GM12878 (cell line): Measurements from ENCODE around the gene TMEM121B. TPM values are rescaled to one million over a fixed set of nuclear protein-coding genes. Genes with fewer than 3 reads are reported as not detected.

Source experiments
- ATAC-seq: fragments of 200-7000 bp; cut with Tn5 transposase; 3 replicates; pipeline ENCODE4 v1.9.1; 2020; ENCODE audit warnings: mild to moderate bottlenecking, moderate library complexity
- BruUV-seq: library from RNA; stranded (reverse); fragments of 400-500 nt; replicated peaks from 2 replicates; lab custom pipeline; 2021; lab: Mats Ljungman, UMichigan
- CTCF ChIA-PET: fragments of 300-600 bp; sonication (Branson Sonifier 250); formaldehyde crosslinking; extraction: SDS; loops from one replicate; lab custom pipeline; 2021; ENCODE audit warnings: inconsistent platforms; lab: Yijun Ruan, JAX
- POLR2A ChIA-PET: fragments of 350-600 bp; formaldehyde crosslinking; extraction: SDS; loops from one replicate; lab custom pipeline; 2021; ENCODE audit warnings: inconsistent platforms; lab: Charles Lee
- RAD21 ChIA-PET: fragments of 300-600 bp; sonication (Branson Sonifier 250); formaldehyde crosslinking; loops from one replicate; lab custom pipeline; 2023; ENCODE audit warnings: antibody characterized with exemption; ENCODE audit not compliant: unreplicated experiment; lab: Charles Lee
- SMC1A ChIA-PET: fragments of 300-600 bp; sonication (Branson Sonifier 250); formaldehyde crosslinking; loops from one replicate; lab custom pipeline; 2023; ENCODE audit not compliant: unreplicated experiment, uncharacterized antibody; lab: Charles Lee
- DNase-seq: peaks from one replicate; pipeline ENCODE4 v3.0.0-alpha.2; 2011; ENCODE audit warnings: low read depth, low spot score
- FAIRE-seq: peaks from 3 replicates; lab custom pipeline; 2011; peaks lifted over from hg19 to GRCh38; lab: Jason Lieb, UNC
- H2AFZ ChIP-seq: 2 replicates; pipeline ENCODE4 v1.6.0; 2011; ENCODE audit warnings: low read depth, low read length, control low read depth; ENCODE audit not compliant: control insufficient read depth
- H3K27ac ChIP-seq: 2 replicates; pipeline ENCODE4 v1.5.1; 2011; ENCODE audit warnings: control low read depth; ENCODE audit not compliant: control insufficient read depth, insufficient read depth
- H3K27me3 ChIP-seq, 2 experiments: replicated peaks in 1 of 2; 2 replicates each; pipeline versions ENCODE4 v1.6.0 to v1.6.1; 2011; ENCODE audit warnings: low read length in 1 of 2; ENCODE audit not compliant: control insufficient read depth in 2 of 2, insufficient read depth in 2 of 2
- H3K36me3 ChIP-seq, 2 experiments: 2 replicates each; pipeline ENCODE4 v1.5.1; 2011; ENCODE audit warnings: low read length in 1 of 2; ENCODE audit not compliant: control insufficient read depth in 2 of 2, insufficient read depth in 2 of 2
- H3K4me1 ChIP-seq: 2 replicates; pipeline ENCODE4 v1.6.1; 2011; ENCODE audit warnings: mild to moderate bottlenecking, low read length, moderate library complexity, mixed read lengths; ENCODE audit not compliant: control insufficient read depth, insufficient read depth
- H3K4me2 ChIP-seq: 2 replicates; pipeline ENCODE4 v1.6.0; 2011; ENCODE audit warnings: control low read depth; ENCODE audit not compliant: control insufficient read depth, insufficient read depth
- H3K4me3 ChIP-seq: fragments of 200-600 bp; sonication (generic); 2 replicates; pipeline ENCODE4 v1.5.1; 2016
- H3K79me2 ChIP-seq: 2 replicates; pipeline ENCODE4 v1.6.0; 2011; ENCODE audit warnings: low read length; ENCODE audit not compliant: control insufficient read depth, insufficient read depth
- H3K9ac ChIP-seq: 2 replicates; pipeline ENCODE4 v1.8.0; 2011; ENCODE audit warnings: low read length, control low read depth, mixed read lengths; ENCODE audit not compliant: control insufficient read depth, insufficient read depth
- H3K9me3 ChIP-seq: replicated peaks from 3 replicates; pipeline ENCODE4 v1.5.1; 2011; ENCODE audit warnings: mild to moderate bottlenecking, low read length; ENCODE audit not compliant: control insufficient read depth, insufficient read depth
- H4K20me1 ChIP-seq: 2 replicates; pipeline ENCODE4 v1.6.0; 2011; ENCODE audit not compliant: control insufficient read depth, insufficient read depth
- ATF7 ChIP-seq: fragments of 450-650 bp; IDR thresholded peaks from 2 replicates; pipeline ENCODE4 v1.6.1; 2016; ENCODE audit warnings: low read depth, mild to moderate bottlenecking
- ESRRA ChIP-seq: IDR thresholded peaks from 2 replicates; pipeline ENCODE4 v1.6.1; 2012; ENCODE audit warnings: mild to moderate bottlenecking, low read length, improper control_type of control experiment
- GABPA ChIP-seq: IDR thresholded peaks from 2 replicates; pipeline ENCODE4 v1.6.1; 2014; ENCODE audit warnings: antibody characterized with exemption, low read depth, mild to moderate bottlenecking, inconsistent platforms
- IKZF1 ChIP-seq: fragments of 450-650 bp; conservative IDR thresholded peaks from 2 replicates; pipeline ENCODE4 v1.6.1; 2017; ENCODE audit warnings: antibody characterized with exemption, mild to moderate bottlenecking
- IKZF2 ChIP-seq, 2 experiments: fragments of 450-650 bp; IDR thresholded peaks; 2 replicates each; pipeline ENCODE4 v1.6.1; 2017; ENCODE audit warnings: mild to moderate bottlenecking in 2 of 2, moderate library complexity in 2 of 2
- NBN ChIP-seq: fragments of 450-650 bp; IDR thresholded peaks from 2 replicates; pipeline ENCODE4 v1.6.1; 2016
- NRF1 ChIP-seq: conservative IDR thresholded peaks from 2 replicates; pipeline ENCODE4 v1.6.1; 2011; ENCODE audit warnings: mild to moderate bottlenecking, low read depth, low read length, improper control_type of control experiment
- RCOR1 ChIP-seq: conservative IDR thresholded peaks from 2 replicates; pipeline ENCODE4 v1.6.1; 2012; ENCODE audit warnings: low read depth, low read length, improper control_type of control experiment
- USF1 ChIP-seq: IDR thresholded peaks from 2 replicates; pipeline ENCODE4 v1.6.1; 2011; ENCODE audit warnings: borderline replicate concordance, low read depth, mild to moderate bottlenecking, moderate library complexity, mixed read lengths, low read length; ENCODE audit not compliant: insufficient read depth; ENCODE audit errors: extremely low read length
- WRNIP1 ChIP-seq: IDR thresholded peaks from 2 replicates; pipeline ENCODE4 v1.6.1; 2011; ENCODE audit warnings: low read depth, low read length, improper control_type of control experiment, borderline replicate concordance
- ZBTB4 ChIP-seq: fragments of 450-650 bp; formaldehyde crosslinking; IDR thresholded peaks from 2 replicates; pipeline ENCODE4 v1.4.0; 2022; ENCODE audit warnings: mild to moderate bottlenecking, moderate library complexity
- ZNF24 ChIP-seq: fragments of 450-650 bp; IDR thresholded peaks from 2 replicates; pipeline ENCODE4 v1.6.1; 2017; ENCODE audit warnings: antibody characterized with exemption, mild to moderate bottlenecking
- whole genome bisulfite sequencing: methylation state at CpG from one replicate; pipeline ENCODE4 v1.1.6; 2016; ENCODE audit warnings: low lambda C conversion rate; ENCODE audit not compliant: insufficient replicate concordance, insufficient coverage; ENCODE audit errors: missing lambda C conversion rate; 5-methylcytosine and 5-hydroxymethylcytosine counted together
- in situ Hi-C: fragments of 300-500 bp; cut with MboI; formaldehyde crosslinking; loops from 9 replicates; pipeline ENCODE4 v1.14.3; 2018; ENCODE audit warnings: mixed read lengths
- intact Hi-C: fragments of 100-400 bp; cut with micrococcal nuclease; formaldehyde crosslinking; loops from one replicate; pipeline ENCODE4 v1.14.2; 2022; ENCODE audit not compliant: unreplicated experiment
- polyA plus RNA-seq, 11 experiments: library from polyadenylated mRNA; depleted of rRNA in 4 of 11; unstranded in 6 of 11; stranded (reverse) in 5 of 11; fragments of >200 nt; fragmentation: Nextera tagmentation in 4 of 11; fragmentation: Illumina TruSeq in 1 of 11; extraction: Ambion mirVana in 4 of 11; extraction: Trizol in 1 of 11; gene quantifications; 1 replicate in 1 of 11; 2 replicates in 10 of 11; pipeline versions ENCODE4 v1.2.1 to v1.2.3, GENCODE V29; 2011 to 2016; ENCODE audit warnings: inconsistent platforms in 2 of 11, missing spikeins in 2 of 11, low read depth in 1 of 11
- total RNA-seq, 4 experiments: library from RNA; depleted of rRNA in 3 of 4; stranded (reverse); fragments of >200 nt in 3 of 4; fragmentation: Illumina TruSeq in 1 of 4; extraction: Trizol in 1 of 4; gene quantifications; 2 replicates each; pipeline versions ENCODE4 v1.2.1 to v1.2.3, GENCODE V29; 2013 to 2021
- TF ChIP-seq, protein P1 (sequence below): fragments of 450-650 bp; IDR thresholded peaks from 2 replicates; pipeline ENCODE4 v1.6.1; 2016; ENCODE audit warnings: mild to moderate bottlenecking
- TF ChIP-seq, protein P2 (sequence below): IDR thresholded peaks from 2 replicates; pipeline ENCODE4 v1.6.1; 2012; ENCODE audit warnings: low read length, inconsistent platforms
- TF ChIP-seq, protein P3 (sequence below): fragments of 450-650 bp; IDR thresholded peaks from 2 replicates; pipeline ENCODE4 v1.6.1; 2017; ENCODE audit warnings: mild to moderate bottlenecking, moderate library complexity

Gene TMEM121B
- total and polyA plus RNA-seq, 10 of the 15 experiments (the other 5 are each of a cell fraction or from before 2014, with no cell fraction given) = 0.02 to 0.10 (median 0.06) TPM; not detected in 5

DNA sequence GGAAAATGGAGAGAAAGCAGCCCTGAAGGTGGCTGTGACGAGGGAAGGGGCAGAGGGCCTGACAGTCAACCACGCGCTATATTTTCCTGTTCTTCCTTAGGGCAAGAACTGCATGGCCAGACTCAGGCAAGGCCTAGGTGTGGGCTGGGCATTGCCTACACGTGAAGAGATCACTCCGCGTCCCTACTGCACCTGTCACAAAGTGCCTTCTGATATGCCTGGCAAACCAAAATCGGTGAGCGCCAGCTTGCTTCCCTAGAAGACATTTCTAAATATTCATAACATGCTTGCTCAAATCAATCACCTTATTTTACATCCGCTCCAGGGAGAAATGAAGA, 6.3 kb downstream of the TMEM121B start:
- Histone ChIP-seq H3K79me2 (no peaks in the 10 kb centered on the region), H2AFZ (no peak overlapping the region), H3K9me3 (no peaks in the 10 kb centered on the region), H3K27me3 (no peaks in the 10 kb centered on the region), H3K36me3 (no peaks in the 10 kb centered on the region), H3K4me1 (peaks cover 18% of the 10 kb centered on the region), H3K9ac (no peak overlapping the region), H3K4me3 (no peak overlapping the region), H4K20me1 (peaks cover 4% of the 10 kb centered on the region; the same call in 1 of the 2 replicates), H3K27ac (no peak overlapping the region), H3K4me2 (no peak overlapping the region)
- DNase-seq (no peak), ATAC-seq (no peak), FAIRE-seq (no peak)
- ChIA-PET RAD21 (no interaction called here), POLR2A (interaction anchor here (0.5 kb wide), 1 partner anchor 11 kb away, joined by 3 read pairs; no protein-coding TSS in a partner anchor), CTCF (no interaction called here), SMC1A (no interaction called here)
- intact Hi-C loops (no loop called here), in situ Hi-C loops (no loop called here)
- BruUV-seq = no TSS peak
- WGBS = 78% methylated on average over 9 of the region's 9 CpGs
- TF ChIP-seq ATF7 (no peak), GABPA (no peak), NBN (no peak), IKZF1 (no peak), IKZF2 (IDR thresholded peaks at IDR 0.05) (no peak), NRF1 (no peak), ZBTB4 (CRISPR knock-in tag) (no peak), ESRRA (no peak), WRNIP1 (no peak), RCOR1 (no peak), ZNF24 (no peak), USF1 (no peak)
- TF ChIP-seq, protein P1, sequence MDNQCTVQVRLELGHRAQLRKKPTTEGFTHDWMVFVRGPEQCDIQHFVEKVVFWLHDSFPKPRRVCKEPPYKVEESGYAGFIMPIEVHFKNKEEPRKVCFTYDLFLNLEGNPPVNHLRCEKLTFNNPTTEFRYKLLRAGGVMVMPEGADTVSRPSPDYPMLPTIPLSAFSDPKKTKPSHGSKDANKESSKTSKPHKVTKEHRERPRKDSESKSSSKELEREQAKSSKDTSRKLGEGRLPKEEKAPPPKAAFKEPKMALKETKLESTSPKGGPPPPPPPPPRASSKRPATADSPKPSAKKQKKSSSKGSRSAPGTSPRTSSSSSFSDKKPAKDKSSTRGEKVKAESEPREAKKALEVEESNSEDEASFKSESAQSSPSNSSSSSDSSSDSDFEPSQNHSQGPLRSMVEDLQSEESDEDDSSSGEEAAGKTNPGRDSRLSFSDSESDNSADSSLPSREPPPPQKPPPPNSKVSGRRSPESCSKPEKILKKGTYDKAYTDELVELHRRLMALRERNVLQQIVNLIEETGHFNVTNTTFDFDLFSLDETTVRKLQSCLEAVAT = no peak
- TF ChIP-seq, protein P2, sequence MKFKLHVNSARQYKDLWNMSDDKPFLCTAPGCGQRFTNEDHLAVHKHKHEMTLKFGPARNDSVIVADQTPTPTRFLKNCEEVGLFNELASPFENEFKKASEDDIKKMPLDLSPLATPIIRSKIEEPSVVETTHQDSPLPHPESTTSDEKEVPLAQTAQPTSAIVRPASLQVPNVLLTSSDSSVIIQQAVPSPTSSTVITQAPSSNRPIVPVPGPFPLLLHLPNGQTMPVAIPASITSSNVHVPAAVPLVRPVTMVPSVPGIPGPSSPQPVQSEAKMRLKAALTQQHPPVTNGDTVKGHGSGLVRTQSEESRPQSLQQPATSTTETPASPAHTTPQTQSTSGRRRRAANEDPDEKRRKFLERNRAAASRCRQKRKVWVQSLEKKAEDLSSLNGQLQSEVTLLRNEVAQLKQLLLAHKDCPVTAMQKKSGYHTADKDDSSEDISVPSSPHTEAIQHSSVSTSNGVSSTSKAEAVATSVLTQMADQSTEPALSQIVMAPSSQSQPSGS = no peak
- TF ChIP-seq, protein P3, sequence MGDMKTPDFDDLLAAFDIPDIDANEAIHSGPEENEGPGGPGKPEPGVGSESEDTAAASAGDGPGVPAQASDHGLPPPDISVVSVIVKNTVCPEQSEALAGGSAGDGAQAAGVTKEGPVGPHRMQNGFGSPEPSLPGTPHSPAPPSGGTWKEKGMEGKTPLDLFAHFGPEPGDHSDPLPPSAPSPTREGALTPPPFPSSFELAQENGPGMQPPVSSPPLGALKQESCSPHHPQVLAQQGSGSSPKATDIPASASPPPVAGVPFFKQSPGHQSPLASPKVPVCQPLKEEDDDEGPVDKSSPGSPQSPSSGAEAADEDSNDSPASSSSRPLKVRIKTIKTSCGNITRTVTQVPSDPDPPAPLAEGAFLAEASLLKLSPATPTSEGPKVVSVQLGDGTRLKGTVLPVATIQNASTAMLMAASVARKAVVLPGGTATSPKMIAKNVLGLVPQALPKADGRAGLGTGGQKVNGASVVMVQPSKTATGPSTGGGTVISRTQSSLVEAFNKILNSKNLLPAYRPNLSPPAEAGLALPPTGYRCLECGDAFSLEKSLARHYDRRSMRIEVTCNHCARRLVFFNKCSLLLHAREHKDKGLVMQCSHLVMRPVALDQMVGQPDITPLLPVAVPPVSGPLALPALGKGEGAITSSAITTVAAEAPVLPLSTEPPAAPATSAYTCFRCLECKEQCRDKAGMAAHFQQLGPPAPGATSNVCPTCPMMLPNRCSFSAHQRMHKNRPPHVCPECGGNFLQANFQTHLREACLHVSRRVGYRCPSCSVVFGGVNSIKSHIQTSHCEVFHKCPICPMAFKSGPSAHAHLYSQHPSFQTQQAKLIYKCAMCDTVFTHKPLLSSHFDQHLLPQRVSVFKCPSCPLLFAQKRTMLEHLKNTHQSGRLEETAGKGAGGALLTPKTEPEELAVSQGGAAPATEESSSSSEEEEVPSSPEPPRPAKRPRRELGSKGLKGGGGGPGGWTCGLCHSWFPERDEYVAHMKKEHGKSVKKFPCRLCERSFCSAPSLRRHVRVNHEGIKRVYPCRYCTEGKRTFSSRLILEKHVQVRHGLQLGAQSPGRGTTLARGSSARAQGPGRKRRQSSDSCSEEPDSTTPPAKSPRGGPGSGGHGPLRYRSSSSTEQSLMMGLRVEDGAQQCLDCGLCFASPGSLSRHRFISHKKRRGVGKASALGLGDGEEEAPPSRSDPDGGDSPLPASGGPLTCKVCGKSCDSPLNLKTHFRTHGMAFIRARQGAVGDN = no peak
